Rectal smooth muscle tissue (tissue), 1 donor: ENCODE results near the gene MXD3.

Source experiments
- H3K27ac ChIP-seq: one replicate; pipeline ENCODE4 v1.7.0; 2013; ENCODE audit warnings: low read depth, low read length, inconsistent platforms
- H3K27me3 ChIP-seq: one replicate; pipeline ENCODE4 v1.7.0; 2013; ENCODE audit warnings: low read length; ENCODE audit not compliant: control insufficient read depth, insufficient read depth
- H3K36me3 ChIP-seq: one replicate; pipeline ENCODE4 v1.7.0; 2013; ENCODE audit warnings: low read length; ENCODE audit not compliant: control insufficient read depth, insufficient read depth
- H3K4me1 ChIP-seq: one replicate; pipeline ENCODE4 v1.7.0; 2013; ENCODE audit warnings: low read length; ENCODE audit not compliant: control insufficient read depth, insufficient read depth
- H3K4me3 ChIP-seq: one replicate; pipeline ENCODE4 v1.7.0; 2013; ENCODE audit warnings: low read length
- H3K9ac ChIP-seq: one replicate; pipeline ENCODE4 v1.7.0; 2013; ENCODE audit warnings: low read length

The MXD3 gene

DNA sequence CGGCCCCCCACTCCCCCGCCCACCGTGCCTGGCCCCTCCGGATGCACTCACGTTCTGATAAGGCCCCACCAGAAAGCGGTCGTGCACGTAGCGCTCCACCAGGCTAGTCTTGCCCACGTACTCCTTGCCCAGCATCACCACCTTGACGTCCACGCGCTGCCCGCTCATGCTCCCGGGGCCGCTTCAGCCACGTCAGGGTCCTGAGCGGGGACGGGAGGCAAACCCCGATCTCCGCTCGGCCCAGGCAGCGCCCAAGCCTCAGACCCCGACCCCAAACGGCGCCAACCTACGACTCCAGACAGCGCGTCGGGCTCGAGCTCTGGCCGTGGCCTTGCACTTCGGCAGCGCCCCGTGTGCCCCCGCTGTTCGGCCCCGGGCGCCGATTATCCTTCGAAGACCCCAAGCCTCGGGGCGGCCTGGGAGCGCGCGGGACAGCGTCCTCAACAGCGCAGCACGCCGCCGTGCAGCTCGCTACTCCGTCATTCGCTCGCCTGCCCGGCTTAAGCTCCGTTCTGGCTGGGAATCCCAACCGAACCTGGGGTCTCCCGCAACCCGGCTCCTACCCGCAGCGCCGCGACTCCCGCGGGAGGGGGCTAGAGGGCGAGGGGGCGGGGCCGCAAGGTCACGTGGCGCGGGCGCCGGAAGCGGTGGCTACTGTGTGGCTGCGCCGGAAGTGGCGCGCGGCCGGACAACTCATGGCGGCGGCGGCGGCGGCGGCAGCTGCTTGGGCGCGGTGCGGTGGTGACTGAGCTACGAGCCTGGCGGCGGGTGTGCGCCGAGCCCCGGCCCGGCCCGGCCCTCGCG lies 8.4 kb downstream of the MXD3 start, which contains the start of the genes PRELID1 and RAB24:
TSS of gene PRELID1 (plus strand) at position 679 of the 804 bp plus-strand sequence. CDS start 187 bp downstream, outside the sequence.
TSS of gene RAB24 (minus strand) at position 599 of the 804 bp plus-strand sequence. CDS start at position 168, 431 bp downstream.
- H3K4me1 ChIP-seq = peaks cover 26% of the 10 kb centered on the region

GRCh38 chr5:177302354-177303110 lies 9.2 kb downstream of the MXD3 start:
- peaks cover 26% of the 10 kb centered on the region for H3K4me1 ChIP-seq
- H3K9ac ChIP-seq = peak overlapping the region; percentile 12

More for the DNA sequence above, 8.4 kb downstream of the MXD3 start, which contains the start of the genes PRELID1 and RAB24:
- H3K4me3 ChIP-seq = peak within 1 kb of the TSS; percentile 94
- H3K27me3 ChIP-seq = no peaks in the 10 kb centered on the region
- H3K27ac ChIP-seq = peak within 1 kb of the TSS; percentile 77
- peaks cover 14% of the 10 kb centered on the region for H3K36me3 ChIP-seq
- H3K9ac ChIP-seq = peak within 1 kb of the TSS; percentile 80

DNA sequence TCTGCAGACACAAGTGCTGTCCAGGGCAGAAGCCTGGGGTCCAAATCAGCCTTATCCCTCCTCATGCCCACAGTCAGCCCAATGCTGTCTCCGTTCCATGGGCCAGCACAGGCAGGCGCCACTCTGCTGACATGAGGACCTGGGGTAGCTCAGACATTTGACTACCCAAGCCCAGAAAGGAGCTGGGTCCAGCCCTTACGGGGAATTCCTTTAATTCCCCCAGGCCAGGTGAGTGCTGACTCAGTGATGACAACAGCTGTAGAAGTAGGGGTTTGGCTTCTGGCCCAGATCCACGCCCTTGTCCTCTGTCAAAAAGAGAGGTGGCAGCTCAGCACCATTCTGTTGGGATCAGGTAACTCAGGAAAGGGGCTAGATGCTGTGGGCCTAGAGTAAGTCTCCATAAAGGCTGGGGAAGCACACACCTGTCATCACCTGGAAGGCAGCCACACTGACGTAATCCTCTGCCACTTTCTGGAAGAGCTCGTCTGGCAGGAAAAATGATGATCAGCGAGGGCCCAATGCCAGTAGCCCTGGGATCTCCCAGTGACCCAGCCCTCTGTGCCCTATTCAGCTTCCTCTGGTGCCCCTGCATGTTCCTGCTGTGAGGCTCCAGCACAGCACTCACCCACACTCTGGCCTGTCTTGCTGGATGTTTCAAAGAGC lies 10.1 kb downstream of the MXD3 start:
- Histone ChIP-seq H3K27ac (no peak overlapping the region), H3K36me3 (peaks cover 11% of the 10 kb centered on the region), H3K27me3 (no peaks in the 10 kb centered on the region), H3K4me3 (no peak overlapping the region), H3K4me1 (peaks cover 26% of the 10 kb centered on the region), H3K9ac (no peak overlapping the region)

More at GRCh38 chr5:177302354-177303110, 9.2 kb downstream of the MXD3 start:
- Histone ChIP-seq H3K27ac (no peak overlapping the region), H3K36me3 (peaks cover 14% of the 10 kb centered on the region), H3K4me3 (peak overlapping the region; percentile 94), H3K27me3 (no peaks in the 10 kb centered on the region)

- Histone ChIP-seq H3K9ac (no peak overlapping the region), H3K4me1 (peaks cover 26% of the 10 kb centered on the region), H3K27ac (peak overlapping the region; percentile 7), H3K36me3 (peaks cover 5% of the 10 kb centered on the region), H3K27me3 (no peaks in the 10 kb centered on the region), H3K4me3 (no peak overlapping the region)
Measured at GRCh38 chr5:177300951-177301350, 10.7 kb downstream of the MXD3 start.

DNA sequence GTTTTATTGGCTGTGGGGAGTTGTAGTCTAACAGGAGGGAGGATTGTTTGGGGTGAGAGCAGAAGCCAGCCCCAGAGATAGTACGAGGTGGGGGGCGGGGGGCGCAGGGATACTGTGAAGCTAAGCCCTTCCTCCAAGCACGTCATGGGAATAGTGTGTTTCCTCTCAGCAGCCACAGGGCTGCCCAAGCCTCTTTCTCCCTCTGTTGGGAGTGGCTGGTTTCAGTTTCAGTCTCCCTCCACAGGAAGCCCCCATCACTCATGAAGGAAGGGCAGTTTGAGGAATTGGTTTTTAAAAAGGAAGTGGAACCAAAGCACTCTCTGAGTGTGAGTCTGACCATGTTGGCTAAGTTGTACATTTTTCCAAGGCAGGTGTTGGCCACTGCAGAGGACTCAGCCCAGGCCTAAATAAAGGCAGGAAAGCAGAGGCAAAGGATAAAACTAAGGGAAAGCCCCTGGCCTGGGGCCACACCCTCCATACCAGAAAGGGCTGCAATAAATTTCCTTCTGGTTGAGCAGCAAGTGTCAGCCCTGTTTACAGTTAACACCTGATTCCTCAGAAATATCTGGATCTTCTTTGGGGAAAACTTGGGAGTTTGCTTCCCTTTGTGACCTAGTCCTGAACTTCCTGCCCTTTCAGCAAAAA lies 11.3 kb downstream of the MXD3 start:
- no peak overlapping the region for H3K4me3 ChIP-seq
- peak overlapping the region; percentile 7 for H3K27ac ChIP-seq
- peaks cover 26% of the 10 kb centered on the region for H3K4me1 ChIP-seq
- no peak overlapping the region for H3K9ac ChIP-seq
- no peaks in the 10 kb centered on the region for H3K36me3 ChIP-seq
- H3K27me3 ChIP-seq = no peaks in the 10 kb centered on the region

- Histone ChIP-seq H3K27ac (peak overlapping the region; percentile 33), H3K4me1 (peaks cover 23% of the 10 kb centered on the region)
Measured at GRCh38 chr5:177299697-177300096, 12.0 kb downstream of the MXD3 start.

GRCh38 chr5:177297922-177298321 lies 13.8 kb downstream of the MXD3 start:
- no peak overlapping the region for H3K27ac ChIP-seq
- H3K4me3 ChIP-seq = no peak overlapping the region
- H3K9ac ChIP-seq = no peak overlapping the region
- H3K27me3 ChIP-seq = no peaks in the 10 kb centered on the region
- H3K4me1 ChIP-seq = peaks cover 16% of the 10 kb centered on the region
- peaks cover 16% of the 10 kb centered on the region for H3K36me3 ChIP-seq

More at GRCh38 chr5:177299697-177300096, 12.0 kb downstream of the MXD3 start:
- H3K4me3 ChIP-seq = no peak overlapping the region
- H3K9ac ChIP-seq = no peak overlapping the region
- H3K36me3 ChIP-seq = no peaks in the 10 kb centered on the region
- no peaks in the 10 kb centered on the region for H3K27me3 ChIP-seq

DNA sequence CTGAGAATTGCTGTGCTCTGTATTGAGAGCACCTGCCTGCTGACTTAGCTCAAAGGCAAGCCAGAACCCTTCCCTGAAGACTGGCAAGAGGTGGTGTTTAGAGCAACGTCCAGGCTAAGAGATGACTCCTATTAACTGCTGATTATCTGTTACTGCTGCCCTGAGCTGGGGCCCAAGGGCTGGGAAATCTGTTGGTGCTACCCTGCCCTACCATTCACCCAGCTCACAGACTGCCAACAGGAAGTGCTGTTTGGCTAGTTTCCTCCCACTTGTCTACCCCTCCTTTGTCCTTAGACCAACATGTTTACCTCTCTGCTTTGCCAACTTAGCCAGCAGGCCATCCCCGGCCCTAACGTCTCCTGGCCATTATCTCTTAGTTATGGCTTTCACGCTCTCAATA lies 15.1 kb downstream of the MXD3 start:
- no peak overlapping the region for H3K27ac ChIP-seq
- H3K27me3 ChIP-seq = no peaks in the 10 kb centered on the region
- H3K4me1 ChIP-seq = peaks cover 9% of the 10 kb centered on the region
- H3K4me3 ChIP-seq = no peak overlapping the region
- H3K36me3 ChIP-seq = peaks cover 27% of the 10 kb centered on the region
- no peak overlapping the region for H3K9ac ChIP-seq

DNA sequence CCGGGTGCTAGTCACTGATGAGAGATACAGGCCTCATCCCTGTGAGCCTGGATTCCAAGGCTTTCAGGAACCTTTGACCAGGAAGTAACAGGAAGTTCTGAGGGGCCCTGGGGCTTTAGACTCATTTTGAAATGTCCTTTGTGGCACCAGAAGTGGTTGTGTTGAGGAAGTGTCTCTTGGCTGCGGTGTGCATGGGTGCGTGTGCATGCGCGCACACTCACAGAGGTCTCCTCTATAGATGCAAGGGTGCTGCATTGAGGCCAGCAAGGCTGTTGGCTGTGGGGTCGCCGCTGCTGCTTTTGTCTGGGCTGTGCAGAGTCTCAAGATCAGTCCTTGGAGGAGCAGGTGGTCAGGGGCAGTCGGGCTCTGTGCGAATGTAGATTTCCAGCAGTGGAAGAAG lies 15.8 kb downstream of the MXD3 start:
- Histone ChIP-seq H3K9ac (no peak overlapping the region), H3K36me3 (peaks cover 27% of the 10 kb centered on the region), H3K27ac (no peak overlapping the region)

DNA sequence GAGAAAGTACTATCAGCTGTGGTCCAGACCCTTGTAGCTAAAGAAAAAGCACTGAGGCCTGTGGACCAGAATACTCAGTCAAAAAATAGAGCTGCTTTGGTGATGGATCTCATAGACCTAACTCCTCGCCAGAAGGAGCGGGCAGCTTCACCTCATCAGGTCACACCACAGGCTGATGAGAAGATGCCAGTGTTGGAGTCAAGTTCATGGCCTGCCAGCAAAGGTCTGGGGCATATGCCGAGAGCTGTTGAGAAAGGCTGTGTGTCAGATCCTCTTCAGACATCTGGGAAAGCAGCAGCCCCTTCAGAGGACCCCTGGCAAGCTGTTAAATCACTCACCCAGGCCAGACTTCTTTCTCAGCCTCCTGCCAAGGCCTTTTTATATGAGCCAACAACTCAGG lies 17.1 kb downstream of the MXD3 start:
- Histone ChIP-seq H3K9ac (no peak overlapping the region), H3K27me3 (no peaks in the 10 kb centered on the region), H3K4me1 (no peaks in the 10 kb centered on the region), H3K27ac (no peak overlapping the region), H3K4me3 (no peak overlapping the region), H3K36me3 (peaks cover 27% of the 10 kb centered on the region)

More for the DNA sequence above, 15.8 kb downstream of the MXD3 start:
- H3K4me1 ChIP-seq = peaks cover 6% of the 10 kb centered on the region
- no peak overlapping the region for H3K4me3 ChIP-seq
- H3K27me3 ChIP-seq = no peaks in the 10 kb centered on the region

GRCh38 chr5:177293819-177294581 lies 17.7 kb downstream of the MXD3 start:
- no peaks in the 10 kb centered on the region for H3K4me1 ChIP-seq
- no peak overlapping the region for H3K4me3 ChIP-seq
- no peak overlapping the region for H3K27ac ChIP-seq
- H3K9ac ChIP-seq = no peak overlapping the region
- H3K27me3 ChIP-seq = no peaks in the 10 kb centered on the region
- H3K36me3 ChIP-seq = peaks cover 27% of the 10 kb centered on the region
